Measurements from ENCODE around the gene IMMP2L.
"Not testable (repeated sequence)": the region's sequence is repeated elsewhere in the genome, so short reads cannot be mapped to it uniquely, and the experiment has no call there.

Gene IMMP2L

GRCh38 chr7:111085356-111085755 lies 476.9 kb downstream of the IMMP2L start:
- H3K4me3 ChIP-seq (ENCODE audit: low read depth, low read length): no peak overlapping the region

- H3K4me3 ChIP-seq (ENCODE audit: low read depth, low read length): no peak overlapping the region
Observed at GRCh38 chr7:111083413-111083812, 478.9 kb downstream of the IMMP2L start.

GRCh38 chr7:111082351-111082750 lies 479.9 kb downstream of the IMMP2L start:
- H3K4me3 ChIP-seq (ENCODE audit: low read depth, low read length): no peak overlapping the region

GRCh38 chr7:111081546-111082267 lies 480.6 kb downstream of the IMMP2L start:
- H3K4me3 ChIP-seq (ENCODE audit: low read depth, low read length): no peak overlapping the region

- H3K4me3 ChIP-seq (ENCODE audit: low read depth, low read length): no peak overlapping the region
Observed at GRCh38 chr7:111080495-111081105, 481.7 kb downstream of the IMMP2L start.

- H3K4me3 ChIP-seq (ENCODE audit: low read depth, low read length): no peak overlapping the region
Observed at GRCh38 chr7:111077001-111077400, 485.3 kb downstream of the IMMP2L start.

GRCh38 chr7:111076205-111076604 lies 486.1 kb downstream of the IMMP2L start:
- H3K4me3 ChIP-seq (ENCODE audit: low read depth, low read length): no peak overlapping the region

GRCh38 chr7:111075498-111075897 lies 486.8 kb downstream of the IMMP2L start:
- no peak overlapping the region for H3K4me3 ChIP-seq (ENCODE audit: low read depth, low read length)

- no peak overlapping the region for H3K4me3 ChIP-seq (ENCODE audit: low read depth, low read length)
Observed at GRCh38 chr7:111074748-111075146, 487.5 kb downstream of the IMMP2L start.

- no peak overlapping the region for H3K4me3 ChIP-seq (ENCODE audit: low read depth, low read length)
Observed at GRCh38 chr7:111074071-111074747, 488.1 kb downstream of the IMMP2L start.

GRCh38 chr7:111072658-111073057 lies 489.6 kb downstream of the IMMP2L start:
- H3K4me3 ChIP-seq (ENCODE audit: low read depth, low read length): not testable (repeated sequence)

GRCh38 chr7:111071556-111071955 lies 490.7 kb downstream of the IMMP2L start:
- no peak overlapping the region for H3K4me3 ChIP-seq (ENCODE audit: low read depth, low read length)

GRCh38 chr7:111068618-111069017 lies 493.7 kb downstream of the IMMP2L start:
- no peak overlapping the region for H3K4me3 ChIP-seq (ENCODE audit: low read depth, low read length)

- H3K4me3 ChIP-seq (ENCODE audit: low read depth, low read length): no peak overlapping the region
Observed at GRCh38 chr7:111067682-111068081, 494.6 kb downstream of the IMMP2L start.

- H3K4me3 ChIP-seq (ENCODE audit: low read depth, low read length): no peak overlapping the region
Observed at GRCh38 chr7:111067251-111067650, 495.0 kb downstream of the IMMP2L start.

- no peak overlapping the region for H3K4me3 ChIP-seq (ENCODE audit: low read depth, low read length)
Observed at GRCh38 chr7:111063166-111063565, 499.1 kb downstream of the IMMP2L start.

- H3K4me3 ChIP-seq (ENCODE audit: low read depth, low read length): no peak overlapping the region
Observed at GRCh38 chr7:111059833-111060232, 502.5 kb downstream of the IMMP2L start.

- H3K4me3 ChIP-seq (ENCODE audit: low read depth, low read length): no peak overlapping the region
Observed at GRCh38 chr7:111057066-111057465, 505.2 kb downstream of the IMMP2L start.

GRCh38 chr7:111056371-111056770 lies 505.9 kb downstream of the IMMP2L start:
- H3K4me3 ChIP-seq (ENCODE audit: low read depth, low read length): no peak overlapping the region

GRCh38 chr7:111053035-111053434 lies 509.3 kb downstream of the IMMP2L start:
- no peak overlapping the region for H3K4me3 ChIP-seq (ENCODE audit: low read depth, low read length)

- no peak overlapping the region for H3K4me3 ChIP-seq (ENCODE audit: low read depth, low read length)
Observed at GRCh38 chr7:111051832-111052231, 510.5 kb downstream of the IMMP2L start.

GRCh38 chr7:111050875-111051416 lies 511.3 kb downstream of the IMMP2L start:
- H3K4me3 ChIP-seq (ENCODE audit: low read depth, low read length): no peak overlapping the region

Measured in iPS-11a (cell line).